Measurements from ENCODE around the gene SMIM12.

Gene SMIM12

DNA sequence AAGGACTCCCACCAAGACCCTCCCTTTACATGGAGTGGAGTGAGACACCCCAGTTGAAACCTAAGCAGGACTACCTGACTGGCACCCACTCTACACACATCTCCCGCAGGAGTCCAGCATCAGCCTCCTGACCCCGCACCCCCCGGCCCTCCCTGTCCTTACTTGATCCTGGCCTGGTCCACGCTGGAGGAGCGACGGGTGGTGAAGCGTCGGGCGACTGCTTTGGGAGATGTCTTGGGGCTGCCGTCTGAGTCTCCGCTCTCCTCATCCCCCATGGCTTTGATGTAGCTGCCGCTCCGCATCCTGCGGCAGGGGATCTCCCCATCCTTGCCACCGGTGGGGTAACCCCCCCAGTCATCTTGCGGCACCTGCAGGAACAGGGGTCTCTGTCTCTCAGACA, 40.4 kb upstream of the SMIM12 start:
- Histone ChIP-seq H3K27ac (ENCODE audit: low read depth, low read length) (no peak overlapping the region), H3K9me3 (ENCODE audit: insufficient read depth, low read length) (no peaks in the 10 kb centered on the region), H3K27me3 (ENCODE audit: low read length) (no peaks in the 10 kb centered on the region), H3K36me3 (ENCODE audit: low read length) (no peaks in the 10 kb centered on the region), H3F3A (ENCODE audit: insufficient read depth) (no peaks in the 10 kb centered on the region), H2AFZ (ENCODE audit: low read depth, low read length, severe bottlenecking) (no peak overlapping the region), H3K9ac (ENCODE audit: low read length) (no peak overlapping the region), H4K20me1 (ENCODE audit: low read depth, low read length) (no peaks in the 10 kb centered on the region), H3K4me2 (ENCODE audit: low read depth, low read length, poor library complexity, severe bottlenecking) (no peak overlapping the region), H3K4me3 (ENCODE audit: insufficient read depth, low read length, poor library complexity, severe bottlenecking) (no peak overlapping the region), H3K79me2 (ENCODE audit: insufficient read depth, low read length) (no peaks in the 10 kb centered on the region), H3K9me2 (replicated peaks; ENCODE audit: insufficient read depth, low read length) (no peaks in the 10 kb centered on the region)
- TF ChIP-seq, protein P1, sequence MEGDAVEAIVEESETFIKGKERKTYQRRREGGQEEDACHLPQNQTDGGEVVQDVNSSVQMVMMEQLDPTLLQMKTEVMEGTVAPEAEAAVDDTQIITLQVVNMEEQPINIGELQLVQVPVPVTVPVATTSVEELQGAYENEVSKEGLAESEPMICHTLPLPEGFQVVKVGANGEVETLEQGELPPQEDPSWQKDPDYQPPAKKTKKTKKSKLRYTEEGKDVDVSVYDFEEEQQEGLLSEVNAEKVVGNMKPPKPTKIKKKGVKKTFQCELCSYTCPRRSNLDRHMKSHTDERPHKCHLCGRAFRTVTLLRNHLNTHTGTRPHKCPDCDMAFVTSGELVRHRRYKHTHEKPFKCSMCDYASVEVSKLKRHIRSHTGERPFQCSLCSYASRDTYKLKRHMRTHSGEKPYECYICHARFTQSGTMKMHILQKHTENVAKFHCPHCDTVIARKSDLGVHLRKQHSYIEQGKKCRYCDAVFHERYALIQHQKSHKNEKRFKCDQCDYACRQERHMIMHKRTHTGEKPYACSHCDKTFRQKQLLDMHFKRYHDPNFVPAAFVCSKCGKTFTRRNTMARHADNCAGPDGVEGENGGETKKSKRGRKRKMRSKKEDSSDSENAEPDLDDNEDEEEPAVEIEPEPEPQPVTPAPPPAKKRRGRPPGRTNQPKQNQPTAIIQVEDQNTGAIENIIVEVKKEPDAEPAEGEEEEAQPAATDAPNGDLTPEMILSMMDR (IDR thresholded peaks at IDR 0.05; ENCODE audit: insufficient read depth, low read length, poor library complexity, severe bottlenecking), result no peak
- no peak for TF ChIP-seq EZH2phosphoT487 (conservative IDR thresholded peaks at IDR 0.05; ENCODE audit: low read length)

DNA sequence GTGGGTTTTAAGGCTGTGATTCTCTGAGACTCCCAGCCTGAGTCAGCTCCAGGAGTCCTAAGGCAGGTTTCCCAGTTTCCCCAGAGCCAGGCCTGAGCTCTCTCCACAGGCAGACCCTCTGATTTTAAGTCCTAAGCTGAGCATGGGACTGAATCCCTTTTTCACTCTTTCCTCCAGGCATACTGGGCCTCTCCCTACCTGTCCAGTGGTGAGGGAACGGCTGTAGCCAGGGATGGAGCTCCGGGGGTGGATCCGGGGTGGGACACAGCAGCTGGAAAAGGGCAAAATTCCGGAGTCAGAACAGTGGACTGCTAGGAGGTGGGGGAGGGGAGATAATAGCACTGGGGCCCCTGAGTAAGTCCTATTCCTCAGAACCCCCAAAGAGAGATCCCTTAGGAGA, 39.9 kb upstream of the SMIM12 start:
- Histone ChIP-seq H3K27me3 (ENCODE audit: low read length) (no peaks in the 10 kb centered on the region), H3K36me3 (ENCODE audit: low read length) (no peaks in the 10 kb centered on the region), H3K4me2 (ENCODE audit: low read depth, low read length, poor library complexity, severe bottlenecking) (no peak overlapping the region), H3K9ac (ENCODE audit: low read length) (no peak overlapping the region), H3F3A (ENCODE audit: insufficient read depth) (no peaks in the 10 kb centered on the region), H4K20me1 (ENCODE audit: low read depth, low read length) (no peaks in the 10 kb centered on the region), H3K9me3 (ENCODE audit: insufficient read depth, low read length) (no peaks in the 10 kb centered on the region), H3K4me3 (ENCODE audit: insufficient read depth, low read length, poor library complexity, severe bottlenecking) (no peak overlapping the region), H3K27ac (ENCODE audit: low read depth, low read length) (no peak overlapping the region), H2AFZ (ENCODE audit: low read depth, low read length, severe bottlenecking) (no peak overlapping the region), H3K9me2 (replicated peaks; ENCODE audit: insufficient read depth, low read length) (no peaks in the 10 kb centered on the region), H3K79me2 (ENCODE audit: insufficient read depth, low read length) (no peaks in the 10 kb centered on the region)
- TF ChIP-seq EZH2phosphoT487 (conservative IDR thresholded peaks at IDR 0.05; ENCODE audit: low read length), result no peak
- TF ChIP-seq, protein P1 (IDR thresholded peaks at IDR 0.05; ENCODE audit: insufficient read depth, low read length, poor library complexity, severe bottlenecking), result no peak

DNA sequence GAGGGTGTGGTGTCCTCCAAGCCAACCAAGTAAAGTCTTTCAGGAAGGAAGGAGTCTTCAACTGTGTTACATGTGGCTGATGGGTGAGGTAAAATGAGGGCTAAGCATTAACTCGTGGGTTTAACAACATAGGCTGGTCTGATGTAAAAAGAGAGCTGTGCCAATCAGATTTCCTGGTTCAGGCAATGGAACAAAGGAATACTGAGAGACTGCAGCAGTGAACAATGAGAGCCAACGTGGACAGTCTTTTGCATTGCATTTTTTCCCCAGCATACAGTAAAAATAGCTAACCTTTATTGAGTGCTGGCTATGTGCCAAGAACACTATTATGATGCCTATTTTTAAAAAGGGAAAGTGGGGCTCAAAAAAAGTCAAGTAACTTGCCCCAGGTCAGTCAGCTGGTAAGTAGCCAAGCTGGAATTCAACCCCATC, 38.8 kb upstream of the SMIM12 start:
- Histone ChIP-seq H3K9me2 (replicated peaks; ENCODE audit: insufficient read depth, low read length) (no peaks in the 10 kb centered on the region), H4K20me1 (ENCODE audit: low read depth, low read length) (no peaks in the 10 kb centered on the region), H2AFZ (ENCODE audit: low read depth, low read length, severe bottlenecking) (no peak overlapping the region), H3K9ac (ENCODE audit: low read length) (no peak overlapping the region), H3K79me2 (ENCODE audit: insufficient read depth, low read length) (no peaks in the 10 kb centered on the region), H3K4me2 (ENCODE audit: low read depth, low read length, poor library complexity, severe bottlenecking) (no peak overlapping the region), H3K27me3 (ENCODE audit: low read length) (no peaks in the 10 kb centered on the region), H3K9me3 (ENCODE audit: insufficient read depth, low read length) (peaks cover 1% of the 10 kb centered on the region; the same call in 1 of the 2 replicates), H3F3A (ENCODE audit: insufficient read depth) (no peaks in the 10 kb centered on the region), H3K36me3 (ENCODE audit: low read length) (no peaks in the 10 kb centered on the region), H3K27ac (ENCODE audit: low read depth, low read length) (no peak overlapping the region), H3K4me3 (ENCODE audit: insufficient read depth, low read length, poor library complexity, severe bottlenecking) (no peak overlapping the region)
- TF ChIP-seq, protein P1 (IDR thresholded peaks at IDR 0.05; ENCODE audit: insufficient read depth, low read length, poor library complexity, severe bottlenecking), result no peak
- TF ChIP-seq EZH2phosphoT487 (conservative IDR thresholded peaks at IDR 0.05; ENCODE audit: low read length), result no peak
